ENCODE measurements around the gene DACT3. TPM values are rescaled to one million over a fixed set of nuclear protein-coding genes. Genes with fewer than 3 reads are reported as not detected.
A peak's percentile ranks its signal among the peaks of the same experiment; 100 is the strongest.

The DACT3 gene
- total RNA-seq, 1 donor from 2014 or later: 18.3 TPM

GRCh38 chr19:46698395-46699321, 37.7 kb upstream of the DACT3 start:
- H3K9me3 ChIP-seq (replicated peaks): no peaks in the 10 kb centered on the region
- no peak overlapping the region for H3K4me3 ChIP-seq
- H3K4me1 ChIP-seq: peaks cover 15% of the 10 kb centered on the region
- TF ChIP-seq CTCF (IDR thresholded peaks at IDR 0.05; ENCODE audit: borderline replicate concordance): no peak
- peaks cover 90% of the 10 kb centered on the region for H3K36me3 ChIP-seq
- no peak for DNase-seq
- intact Hi-C loops (cut with micrococcal nuclease): no loop called here
- H3K27me3 ChIP-seq (ENCODE audit: low read depth): no peaks in the 10 kb centered on the region
- no peak overlapping the region for H3K27ac ChIP-seq (replicated peaks)

- peaks cover 15% of the 10 kb centered on the region for H3K4me1 ChIP-seq
- intact Hi-C loops (cut with micrococcal nuclease): no loop called here
- peak; percentile 89 for DNase-seq
- H3K9me3 ChIP-seq (replicated peaks): no peaks in the 10 kb centered on the region
- H3K36me3 ChIP-seq: peaks cover 89% of the 10 kb centered on the region
- peak overlapping the region; percentile 16 for H3K27ac ChIP-seq (replicated peaks)
- TF ChIP-seq CTCF (IDR thresholded peaks at IDR 0.05; ENCODE audit: borderline replicate concordance): no peak
- H3K27me3 ChIP-seq (ENCODE audit: low read depth): no peaks in the 10 kb centered on the region
- peak overlapping the region; percentile 46 for H3K4me3 ChIP-seq
These were observed 36.4 kb upstream of the DACT3 start for GRCh38 chr19:46697204-46697960.

- no peaks in the 10 kb centered on the region for H3K9me3 ChIP-seq (replicated peaks)
- peaks cover 89% of the 10 kb centered on the region for H3K36me3 ChIP-seq
- H3K4me1 ChIP-seq: peaks cover 15% of the 10 kb centered on the region
- no peak overlapping the region for H3K27ac ChIP-seq (replicated peaks)
- H3K27me3 ChIP-seq (ENCODE audit: low read depth): no peaks in the 10 kb centered on the region
- intact Hi-C loops (cut with micrococcal nuclease): no loop called here
- H3K4me3 ChIP-seq: peak overlapping the region; percentile 46
- DNase-seq: no peak
- no peak for TF ChIP-seq CTCF (IDR thresholded peaks at IDR 0.05; ENCODE audit: borderline replicate concordance)
These were observed 35.9 kb upstream of the DACT3 start for GRCh38 chr19:46696866-46697203.

- TF ChIP-seq CTCF (IDR thresholded peaks at IDR 0.05; ENCODE audit: borderline replicate concordance): no peak
- intact Hi-C loops (cut with micrococcal nuclease): no loop called here
- no peaks in the 10 kb centered on the region for H3K27me3 ChIP-seq (ENCODE audit: low read depth)
- no peaks in the 10 kb centered on the region for H3K9me3 ChIP-seq (replicated peaks)
- no peak overlapping the region for H3K4me3 ChIP-seq
- peaks cover 15% of the 10 kb centered on the region for H3K4me1 ChIP-seq
- H3K27ac ChIP-seq (replicated peaks): no peak overlapping the region
- DNase-seq: no peak
- peaks cover 89% of the 10 kb centered on the region for H3K36me3 ChIP-seq
These were observed 35.1 kb upstream of the DACT3 start for GRCh38 chr19:46696052-46696451.

GRCh38 chr19:46693760-46694159, 32.8 kb upstream of the DACT3 start:
- no peak overlapping the region for H3K27ac ChIP-seq (replicated peaks)
- H3K36me3 ChIP-seq: peaks cover 89% of the 10 kb centered on the region
- no peak for DNase-seq
- peaks cover 15% of the 10 kb centered on the region for H3K4me1 ChIP-seq
- TF ChIP-seq CTCF (IDR thresholded peaks at IDR 0.05; ENCODE audit: borderline replicate concordance): no peak
- no peaks in the 10 kb centered on the region for H3K9me3 ChIP-seq (replicated peaks)
- no peaks in the 10 kb centered on the region for H3K27me3 ChIP-seq (ENCODE audit: low read depth)
- intact Hi-C loops (cut with micrococcal nuclease): no loop called here
- H3K4me3 ChIP-seq: no peak overlapping the region

All from left ventricle myocardium inferior (tissue), 1 donor.